ENCODE data around the gene DENND6B.

- no peak for TF ChIP-seq CTCF (IDR thresholded peaks at IDR 0.05; ENCODE audit: poor library complexity, severe bottlenecking)
- TF ChIP-seq MXI1 (conservative IDR thresholded peaks at IDR 0.05; ENCODE audit: poor library complexity, severe bottlenecking) = no peak
- no peak for TF ChIP-seq REST (IDR thresholded peaks at IDR 0.05; ENCODE audit: borderline replicate concordance)
- TF ChIP-seq EZH2 (IDR thresholded peaks at IDR 0.05; ENCODE audit: borderline replicate concordance, insufficient read depth, low read length, poor library complexity, severe bottlenecking) = no peak
Measured at GRCh38 chr22:50313021-50313420, 13.8 kb downstream of the DENND6B start.
